Thyroid gland (tissue), 4 donors: ENCODE measurements around the gene CCDC149.

Experiments used
- CTCF ChIP-seq, 6 experiments: fragments of 200-600 bp in 3 of 6; fragments of 450-650 bp in 3 of 6; sonication (generic) in 3 of 6; IDR thresholded peaks; one replicate each; pipeline ENCODE4 v1.5.1; 2016 to 2019; ENCODE audit warnings: antibody characterized with exemption in 6 of 6, mild to moderate bottlenecking in 2 of 6, inconsistent platforms in 1 of 6, moderate library complexity in 1 of 6
- POLR2A ChIP-seq, 2 donors: fragments of 450-650 bp; IDR thresholded peaks; one replicate each; pipeline ENCODE4 v1.6.1; 2017; ENCODE audit warnings: antibody characterized with exemption in 2 of 2, mild to moderate bottlenecking in 2 of 2, moderate library complexity in 1 of 2

DNA sequence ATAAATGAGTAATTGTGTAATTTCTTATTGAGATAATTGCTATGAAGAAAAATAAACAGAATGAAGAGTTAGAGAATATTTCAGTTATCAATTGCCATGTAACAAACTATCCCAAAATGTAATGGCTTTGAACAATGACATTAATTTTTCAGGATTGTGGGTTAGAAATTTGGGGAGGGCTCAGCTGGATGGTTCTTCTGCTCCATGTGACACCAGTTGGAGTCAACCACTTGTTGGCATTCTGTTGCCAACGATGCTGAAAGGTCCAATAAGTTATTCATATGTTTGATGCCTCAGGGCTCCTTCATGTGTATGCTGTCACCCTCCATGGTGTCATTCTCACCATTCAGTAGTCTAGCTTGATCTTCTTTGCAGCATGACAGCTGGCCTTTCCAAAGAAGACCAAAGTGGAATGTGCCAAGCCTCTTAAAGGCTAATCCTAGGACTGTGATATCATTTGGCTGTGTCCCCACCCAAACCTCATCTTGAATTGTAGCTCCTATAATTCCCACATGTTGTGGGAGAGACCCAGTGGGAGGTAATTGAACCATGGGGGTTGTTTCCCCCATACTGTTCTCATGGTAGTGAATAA is 20.9 kb upstream of the CCDC149 start:
- TF ChIP-seq POLR2A (IDR thresholded peaks at IDR 0.05) (no peak), CTCF (IDR thresholded peaks at IDR 0.05) (no peak)
